ENCODE measurements around the gene GAPDHS. TPM values are rescaled to one million over a fixed set of nuclear protein-coding genes. Genes with fewer than 3 reads are reported as not detected.

The GAPDHS gene
- total RNA-seq, 2 experiments from 2014 or later, result not detected

GRCh38 chr19:35498984-35499527 lies 34.2 kb upstream of the GAPDHS start:
- Mint-ChIP-seq H3K36me3 (ENCODE audit: low read depth) (no peaks in the 10 kb centered on the region), H3K27me3 (ENCODE audit: low read depth) (no peaks in the 10 kb centered on the region), H3K4me3 (no peak overlapping the region), H3K4me1 (ENCODE audit: low read depth) (peaks cover 4% of the 10 kb centered on the region), H3K9me3 (no peaks in the 10 kb centered on the region), H3K27ac (no peak overlapping the region)
- intact Hi-C loops (cut with micrococcal nuclease), result no loop called here
- no peak for DNase-seq
- CTCF ChIA-PET, result no interaction called here

- H3K9me3 Mint-ChIP-seq, result no peaks in the 10 kb centered on the region
- CTCF ChIA-PET, result interaction anchor here (0.8 to 1.0 kb wide), 2 partner anchors 9 to 12 kb away, joined by 3 to 4 read pairs; no protein-coding TSS in a partner anchor
- no peak overlapping the region for H3K4me3 Mint-ChIP-seq
- intact Hi-C loops (cut with micrococcal nuclease), result no loop called here
- no peaks in the 10 kb centered on the region for H3K4me1 Mint-ChIP-seq (ENCODE audit: low read depth)
- H3K27ac Mint-ChIP-seq, result no peak overlapping the region
- H3K36me3 Mint-ChIP-seq (ENCODE audit: low read depth), result no peaks in the 10 kb centered on the region
- no peak for DNase-seq
- peaks cover 5% of the 10 kb centered on the region for H3K27me3 Mint-ChIP-seq (ENCODE audit: low read depth)
Measured at GRCh38 chr19:35500611-35501010, 32.6 kb upstream of the GAPDHS start.

- DNase-seq, result no peak
- no peaks in the 10 kb centered on the region for H3K36me3 Mint-ChIP-seq (ENCODE audit: low read depth)
- no peak overlapping the region for H3K4me3 Mint-ChIP-seq
- CTCF ChIA-PET, result no interaction called here
- H3K27ac Mint-ChIP-seq, result no peak overlapping the region
- peaks cover 5% of the 10 kb centered on the region for H3K27me3 Mint-ChIP-seq (ENCODE audit: low read depth)
- H3K4me1 Mint-ChIP-seq (ENCODE audit: low read depth), result no peaks in the 10 kb centered on the region
- H3K9me3 Mint-ChIP-seq, result no peaks in the 10 kb centered on the region
- intact Hi-C loops (cut with micrococcal nuclease), result no loop called here
Measured at GRCh38 chr19:35501684-35502083, 31.6 kb upstream of the GAPDHS start.

- Mint-ChIP-seq H3K27ac (no peak overlapping the region), H3K4me3 (no peak overlapping the region), H3K9me3 (no peaks in the 10 kb centered on the region), H3K36me3 (ENCODE audit: low read depth) (no peaks in the 10 kb centered on the region), H3K4me1 (ENCODE audit: low read depth) (no peaks in the 10 kb centered on the region), H3K27me3 (ENCODE audit: low read depth) (peaks cover 5% of the 10 kb centered on the region)
- intact Hi-C loops (cut with micrococcal nuclease), result no loop called here
- CTCF ChIA-PET, result no interaction called here
- no peak for DNase-seq
Measured at GRCh38 chr19:35502751-35503150, 30.5 kb upstream of the GAPDHS start.

GRCh38 chr19:35506011-35506410 lies 27.2 kb upstream of the GAPDHS start:
- DNase-seq, result no peak
- CTCF ChIA-PET, result interaction anchor here (1.0 to 4.9 kb wide), 2 partner anchors 9 to 11 kb away, joined by 4 to 24 read pairs; no protein-coding TSS in a partner anchor
- H3K27ac Mint-ChIP-seq, result no peak overlapping the region
- intact Hi-C loops (cut with micrococcal nuclease), result no loop called here
- no peak overlapping the region for H3K4me3 Mint-ChIP-seq
- peaks cover 25% of the 10 kb centered on the region for H3K27me3 Mint-ChIP-seq (ENCODE audit: low read depth)
- H3K4me1 Mint-ChIP-seq (ENCODE audit: low read depth), result peaks cover 15% of the 10 kb centered on the region
- no peaks in the 10 kb centered on the region for H3K36me3 Mint-ChIP-seq (ENCODE audit: low read depth)
- H3K9me3 Mint-ChIP-seq, result no peaks in the 10 kb centered on the region

- no peaks in the 10 kb centered on the region for H3K36me3 Mint-ChIP-seq (ENCODE audit: low read depth)
- no peak overlapping the region for H3K4me3 Mint-ChIP-seq
- no peak for DNase-seq
- H3K27me3 Mint-ChIP-seq (ENCODE audit: low read depth), result peaks cover 32% of the 10 kb centered on the region
- intact Hi-C loops (cut with micrococcal nuclease), result no loop called here
- CTCF ChIA-PET, result interaction anchor here (1.2 to 4.9 kb wide), 2 partner anchors 12 to 104 kb away, joined by 3 to 24 read pairs; no protein-coding TSS in a partner anchor
- H3K27ac Mint-ChIP-seq, result no peak overlapping the region
- H3K4me1 Mint-ChIP-seq (ENCODE audit: low read depth), result peaks cover 15% of the 10 kb centered on the region
- H3K9me3 Mint-ChIP-seq, result no peaks in the 10 kb centered on the region
Measured at GRCh38 chr19:35507561-35507960, 25.7 kb upstream of the GAPDHS start.

- Mint-ChIP-seq H3K9me3 (no peaks in the 10 kb centered on the region), H3K4me3 (no peak overlapping the region), H3K4me1 (ENCODE audit: low read depth) (peaks cover 15% of the 10 kb centered on the region), H3K36me3 (ENCODE audit: low read depth) (no peaks in the 10 kb centered on the region), H3K27me3 (ENCODE audit: low read depth) (peaks cover 32% of the 10 kb centered on the region), H3K27ac (no peak overlapping the region)
- CTCF ChIA-PET, result interaction anchor here (0.7 to 4.9 kb wide), 4 partner anchors 11 to 151 kb away, joined by 3 to 24 read pairs (median 4); no protein-coding TSS in a partner anchor
- intact Hi-C loops (cut with micrococcal nuclease), result no loop called here
- no peak for DNase-seq
Measured at GRCh38 chr19:35508129-35508528, 25.1 kb upstream of the GAPDHS start.

GRCh38 chr19:35509018-35509652 lies 24.1 kb upstream of the GAPDHS start:
- Mint-ChIP-seq H3K36me3 (ENCODE audit: low read depth) (no peaks in the 10 kb centered on the region), H3K4me1 (ENCODE audit: low read depth) (peaks cover 15% of the 10 kb centered on the region), H3K4me3 (peak overlapping the region; percentile 57), H3K9me3 (no peaks in the 10 kb centered on the region), H3K27me3 (ENCODE audit: low read depth) (peaks cover 36% of the 10 kb centered on the region), H3K27ac (no peak overlapping the region)
- CTCF ChIA-PET, result interaction anchor here (0.9 to 4.9 kb wide), 14 partner anchors 12 to 392 kb away, joined by 3 to 24 read pairs (median 6); no protein-coding TSS in a partner anchor
- peak; percentile 51 for DNase-seq
- intact Hi-C loops (cut with micrococcal nuclease), result no loop called here

- peaks cover 15% of the 10 kb centered on the region for H3K4me1 Mint-ChIP-seq (ENCODE audit: low read depth)
- peak; percentile 80 for DNase-seq
- intact Hi-C loops (cut with micrococcal nuclease), result loop anchor here (1.0 kb wide), 2 partner anchors 36 to 82 kb away; no protein-coding TSS in a partner anchor
- H3K36me3 Mint-ChIP-seq (ENCODE audit: low read depth), result no peaks in the 10 kb centered on the region
- CTCF ChIA-PET, result interaction anchor here (0.5 to 4.9 kb wide), 27 partner anchors 9 to 393 kb away, joined by 3 to 24 read pairs (median 4); no protein-coding TSS in a partner anchor
- H3K9me3 Mint-ChIP-seq, result no peaks in the 10 kb centered on the region
- no peak overlapping the region for H3K27ac Mint-ChIP-seq
- peak overlapping the region; percentile 57 for H3K4me3 Mint-ChIP-seq
- H3K27me3 Mint-ChIP-seq (ENCODE audit: low read depth), result peaks cover 36% of the 10 kb centered on the region
Measured at GRCh38 chr19:35509861-35510625, 23.2 kb upstream of the GAPDHS start.

GRCh38 chr19:35510626-35510964 lies 22.7 kb upstream of the GAPDHS start:
- CTCF ChIA-PET, result interaction anchor here (0.5 to 2.0 kb wide), 25 partner anchors 10 to 358 kb away, joined by 3 to 15 read pairs (median 4); partner anchors contain the start of gene APLP1
- no peak overlapping the region for H3K4me3 Mint-ChIP-seq
- peaks cover 31% of the 10 kb centered on the region for H3K27me3 Mint-ChIP-seq (ENCODE audit: low read depth)
- no peaks in the 10 kb centered on the region for H3K36me3 Mint-ChIP-seq (ENCODE audit: low read depth)
- intact Hi-C loops (cut with micrococcal nuclease), result loop anchor here (1.0 kb wide), 2 partner anchors 36 to 82 kb away; no protein-coding TSS in a partner anchor
- no peak for DNase-seq
- no peak overlapping the region for H3K27ac Mint-ChIP-seq
- H3K9me3 Mint-ChIP-seq, result no peaks in the 10 kb centered on the region
- peaks cover 15% of the 10 kb centered on the region for H3K4me1 Mint-ChIP-seq (ENCODE audit: low read depth)

GRCh38 chr19:35511337-35511736 lies 21.9 kb upstream of the GAPDHS start:
- no peak overlapping the region for H3K4me3 Mint-ChIP-seq
- intact Hi-C loops (cut with micrococcal nuclease), result no loop called here
- no peaks in the 10 kb centered on the region for H3K9me3 Mint-ChIP-seq
- H3K36me3 Mint-ChIP-seq (ENCODE audit: low read depth), result no peaks in the 10 kb centered on the region
- peaks cover 15% of the 10 kb centered on the region for H3K4me1 Mint-ChIP-seq (ENCODE audit: low read depth)
- peaks cover 31% of the 10 kb centered on the region for H3K27me3 Mint-ChIP-seq (ENCODE audit: low read depth)
- CTCF ChIA-PET, result interaction anchor here (0.9 to 2.0 kb wide), 9 partner anchors 9 to 357 kb away, joined by 3 to 15 read pairs (median 4); partner anchors contain the start of gene APLP1
- no peak for DNase-seq
- H3K27ac Mint-ChIP-seq, result no peak overlapping the region
